ENCODE measurements around the gene ELFN1.

DNA sequence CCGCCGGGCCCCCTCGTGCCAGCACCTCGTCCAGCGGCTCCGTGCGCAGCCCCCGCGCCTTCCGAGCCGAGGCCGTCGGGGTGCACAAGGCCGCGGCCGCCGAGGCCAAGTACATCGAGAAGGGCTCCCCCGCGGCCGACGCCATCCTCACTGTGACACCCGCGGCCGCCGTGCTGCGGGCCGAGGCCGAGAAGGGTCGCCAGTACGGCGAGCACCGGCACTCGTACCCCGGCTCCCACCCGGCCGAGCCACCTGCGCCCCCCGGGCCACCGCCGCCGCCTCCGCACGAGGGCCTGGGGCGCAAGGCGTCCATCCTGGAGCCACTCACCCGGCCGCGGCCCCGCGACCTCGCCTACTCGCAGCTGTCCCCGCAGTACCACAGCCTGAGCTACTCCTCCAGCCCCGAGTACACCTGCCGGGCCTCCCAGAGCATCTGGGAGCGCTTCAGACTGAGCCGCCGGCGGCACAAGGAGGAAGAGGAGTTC lies 76.5 kb downstream of the ELFN1 start:
- TF ChIP-seq ZNF830 (CRISPR knock-in tag; IDR thresholded peaks at IDR 0.05): no peak
- TF ChIP-seq, protein P1, sequence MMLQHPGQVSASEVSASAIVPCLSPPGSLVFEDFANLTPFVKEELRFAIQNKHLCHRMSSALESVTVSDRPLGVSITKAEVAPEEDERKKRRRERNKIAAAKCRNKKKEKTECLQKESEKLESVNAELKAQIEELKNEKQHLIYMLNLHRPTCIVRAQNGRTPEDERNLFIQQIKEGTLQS (IDR thresholded peaks at IDR 0.05): no peak
- TF ChIP-seq, protein P1 (CRISPR knock-in tag; conservative IDR thresholded peaks at IDR 0.05): no peak
- no peak for TF ChIP-seq SREBF2 (CRISPR knock-in tag; IDR thresholded peaks at IDR 0.05)
- TF ChIP-seq ZBTB7A (IDR thresholded peaks at IDR 0.05; ENCODE audit: borderline replicate concordance, control insufficient read depth, low read depth, low read length): no peak
- TF ChIP-seq, protein P2, sequence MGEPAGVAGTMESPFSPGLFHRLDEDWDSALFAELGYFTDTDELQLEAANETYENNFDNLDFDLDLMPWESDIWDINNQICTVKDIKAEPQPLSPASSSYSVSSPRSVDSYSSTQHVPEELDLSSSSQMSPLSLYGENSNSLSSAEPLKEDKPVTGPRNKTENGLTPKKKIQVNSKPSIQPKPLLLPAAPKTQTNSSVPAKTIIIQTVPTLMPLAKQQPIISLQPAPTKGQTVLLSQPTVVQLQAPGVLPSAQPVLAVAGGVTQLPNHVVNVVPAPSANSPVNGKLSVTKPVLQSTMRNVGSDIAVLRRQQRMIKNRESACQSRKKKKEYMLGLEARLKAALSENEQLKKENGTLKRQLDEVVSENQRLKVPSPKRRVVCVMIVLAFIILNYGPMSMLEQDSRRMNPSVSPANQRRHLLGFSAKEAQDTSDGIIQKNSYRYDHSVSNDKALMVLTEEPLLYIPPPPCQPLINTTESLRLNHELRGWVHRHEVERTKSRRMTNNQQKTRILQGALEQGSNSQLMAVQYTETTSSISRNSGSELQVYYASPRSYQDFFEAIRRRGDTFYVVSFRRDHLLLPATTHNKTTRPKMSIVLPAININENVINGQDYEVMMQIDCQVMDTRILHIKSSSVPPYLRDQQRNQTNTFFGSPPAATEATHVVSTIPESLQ (CRISPR knock-in tag; IDR thresholded peaks at IDR 0.05): no peak
- no peak for TF ChIP-seq RAD21 (CRISPR knock-in tag; conservative IDR thresholded peaks at IDR 0.05 in 1 of 2, IDR thresholded peaks at IDR 0.05 in 1 of 2)
- TF ChIP-seq, protein P3, sequence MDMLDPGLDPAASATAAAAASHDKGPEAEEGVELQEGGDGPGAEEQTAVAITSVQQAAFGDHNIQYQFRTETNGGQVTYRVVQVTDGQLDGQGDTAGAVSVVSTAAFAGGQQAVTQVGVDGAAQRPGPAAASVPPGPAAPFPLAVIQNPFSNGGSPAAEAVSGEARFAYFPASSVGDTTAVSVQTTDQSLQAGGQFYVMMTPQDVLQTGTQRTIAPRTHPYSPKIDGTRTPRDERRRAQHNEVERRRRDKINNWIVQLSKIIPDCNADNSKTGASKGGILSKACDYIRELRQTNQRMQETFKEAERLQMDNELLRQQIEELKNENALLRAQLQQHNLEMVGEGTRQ (CRISPR knock-in tag; IDR thresholded peaks at IDR 0.05): no peak
- TF ChIP-seq ELF1 (tag; IDR thresholded peaks at IDR 0.05): no peak
- TF ChIP-seq, protein P4, sequence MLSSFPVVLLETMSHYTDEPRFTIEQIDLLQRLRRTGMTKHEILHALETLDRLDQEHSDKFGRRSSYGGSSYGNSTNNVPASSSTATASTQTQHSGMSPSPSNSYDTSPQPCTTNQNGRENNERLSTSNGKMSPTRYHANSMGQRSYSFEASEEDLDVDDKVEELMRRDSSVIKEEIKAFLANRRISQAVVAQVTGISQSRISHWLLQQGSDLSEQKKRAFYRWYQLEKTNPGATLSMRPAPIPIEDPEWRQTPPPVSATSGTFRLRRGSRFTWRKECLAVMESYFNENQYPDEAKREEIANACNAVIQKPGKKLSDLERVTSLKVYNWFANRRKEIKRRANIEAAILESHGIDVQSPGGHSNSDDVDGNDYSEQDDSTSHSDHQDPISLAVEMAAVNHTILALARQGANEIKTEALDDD (IDR thresholded peaks at IDR 0.05): no peak
- TF ChIP-seq ADNP (tag; IDR thresholded peaks at IDR 0.05): no peak
- TF ChIP-seq NR2C1 (IDR thresholded peaks at IDR 0.05): no peak
- TF ChIP-seq NR2C1 (tag; IDR thresholded peaks at IDR 0.05): no peak
- TF ChIP-seq MXI1 (IDR thresholded peaks at IDR 0.05; ENCODE audit: low read depth, low read length): no peak
- TF ChIP-seq, protein P5, sequence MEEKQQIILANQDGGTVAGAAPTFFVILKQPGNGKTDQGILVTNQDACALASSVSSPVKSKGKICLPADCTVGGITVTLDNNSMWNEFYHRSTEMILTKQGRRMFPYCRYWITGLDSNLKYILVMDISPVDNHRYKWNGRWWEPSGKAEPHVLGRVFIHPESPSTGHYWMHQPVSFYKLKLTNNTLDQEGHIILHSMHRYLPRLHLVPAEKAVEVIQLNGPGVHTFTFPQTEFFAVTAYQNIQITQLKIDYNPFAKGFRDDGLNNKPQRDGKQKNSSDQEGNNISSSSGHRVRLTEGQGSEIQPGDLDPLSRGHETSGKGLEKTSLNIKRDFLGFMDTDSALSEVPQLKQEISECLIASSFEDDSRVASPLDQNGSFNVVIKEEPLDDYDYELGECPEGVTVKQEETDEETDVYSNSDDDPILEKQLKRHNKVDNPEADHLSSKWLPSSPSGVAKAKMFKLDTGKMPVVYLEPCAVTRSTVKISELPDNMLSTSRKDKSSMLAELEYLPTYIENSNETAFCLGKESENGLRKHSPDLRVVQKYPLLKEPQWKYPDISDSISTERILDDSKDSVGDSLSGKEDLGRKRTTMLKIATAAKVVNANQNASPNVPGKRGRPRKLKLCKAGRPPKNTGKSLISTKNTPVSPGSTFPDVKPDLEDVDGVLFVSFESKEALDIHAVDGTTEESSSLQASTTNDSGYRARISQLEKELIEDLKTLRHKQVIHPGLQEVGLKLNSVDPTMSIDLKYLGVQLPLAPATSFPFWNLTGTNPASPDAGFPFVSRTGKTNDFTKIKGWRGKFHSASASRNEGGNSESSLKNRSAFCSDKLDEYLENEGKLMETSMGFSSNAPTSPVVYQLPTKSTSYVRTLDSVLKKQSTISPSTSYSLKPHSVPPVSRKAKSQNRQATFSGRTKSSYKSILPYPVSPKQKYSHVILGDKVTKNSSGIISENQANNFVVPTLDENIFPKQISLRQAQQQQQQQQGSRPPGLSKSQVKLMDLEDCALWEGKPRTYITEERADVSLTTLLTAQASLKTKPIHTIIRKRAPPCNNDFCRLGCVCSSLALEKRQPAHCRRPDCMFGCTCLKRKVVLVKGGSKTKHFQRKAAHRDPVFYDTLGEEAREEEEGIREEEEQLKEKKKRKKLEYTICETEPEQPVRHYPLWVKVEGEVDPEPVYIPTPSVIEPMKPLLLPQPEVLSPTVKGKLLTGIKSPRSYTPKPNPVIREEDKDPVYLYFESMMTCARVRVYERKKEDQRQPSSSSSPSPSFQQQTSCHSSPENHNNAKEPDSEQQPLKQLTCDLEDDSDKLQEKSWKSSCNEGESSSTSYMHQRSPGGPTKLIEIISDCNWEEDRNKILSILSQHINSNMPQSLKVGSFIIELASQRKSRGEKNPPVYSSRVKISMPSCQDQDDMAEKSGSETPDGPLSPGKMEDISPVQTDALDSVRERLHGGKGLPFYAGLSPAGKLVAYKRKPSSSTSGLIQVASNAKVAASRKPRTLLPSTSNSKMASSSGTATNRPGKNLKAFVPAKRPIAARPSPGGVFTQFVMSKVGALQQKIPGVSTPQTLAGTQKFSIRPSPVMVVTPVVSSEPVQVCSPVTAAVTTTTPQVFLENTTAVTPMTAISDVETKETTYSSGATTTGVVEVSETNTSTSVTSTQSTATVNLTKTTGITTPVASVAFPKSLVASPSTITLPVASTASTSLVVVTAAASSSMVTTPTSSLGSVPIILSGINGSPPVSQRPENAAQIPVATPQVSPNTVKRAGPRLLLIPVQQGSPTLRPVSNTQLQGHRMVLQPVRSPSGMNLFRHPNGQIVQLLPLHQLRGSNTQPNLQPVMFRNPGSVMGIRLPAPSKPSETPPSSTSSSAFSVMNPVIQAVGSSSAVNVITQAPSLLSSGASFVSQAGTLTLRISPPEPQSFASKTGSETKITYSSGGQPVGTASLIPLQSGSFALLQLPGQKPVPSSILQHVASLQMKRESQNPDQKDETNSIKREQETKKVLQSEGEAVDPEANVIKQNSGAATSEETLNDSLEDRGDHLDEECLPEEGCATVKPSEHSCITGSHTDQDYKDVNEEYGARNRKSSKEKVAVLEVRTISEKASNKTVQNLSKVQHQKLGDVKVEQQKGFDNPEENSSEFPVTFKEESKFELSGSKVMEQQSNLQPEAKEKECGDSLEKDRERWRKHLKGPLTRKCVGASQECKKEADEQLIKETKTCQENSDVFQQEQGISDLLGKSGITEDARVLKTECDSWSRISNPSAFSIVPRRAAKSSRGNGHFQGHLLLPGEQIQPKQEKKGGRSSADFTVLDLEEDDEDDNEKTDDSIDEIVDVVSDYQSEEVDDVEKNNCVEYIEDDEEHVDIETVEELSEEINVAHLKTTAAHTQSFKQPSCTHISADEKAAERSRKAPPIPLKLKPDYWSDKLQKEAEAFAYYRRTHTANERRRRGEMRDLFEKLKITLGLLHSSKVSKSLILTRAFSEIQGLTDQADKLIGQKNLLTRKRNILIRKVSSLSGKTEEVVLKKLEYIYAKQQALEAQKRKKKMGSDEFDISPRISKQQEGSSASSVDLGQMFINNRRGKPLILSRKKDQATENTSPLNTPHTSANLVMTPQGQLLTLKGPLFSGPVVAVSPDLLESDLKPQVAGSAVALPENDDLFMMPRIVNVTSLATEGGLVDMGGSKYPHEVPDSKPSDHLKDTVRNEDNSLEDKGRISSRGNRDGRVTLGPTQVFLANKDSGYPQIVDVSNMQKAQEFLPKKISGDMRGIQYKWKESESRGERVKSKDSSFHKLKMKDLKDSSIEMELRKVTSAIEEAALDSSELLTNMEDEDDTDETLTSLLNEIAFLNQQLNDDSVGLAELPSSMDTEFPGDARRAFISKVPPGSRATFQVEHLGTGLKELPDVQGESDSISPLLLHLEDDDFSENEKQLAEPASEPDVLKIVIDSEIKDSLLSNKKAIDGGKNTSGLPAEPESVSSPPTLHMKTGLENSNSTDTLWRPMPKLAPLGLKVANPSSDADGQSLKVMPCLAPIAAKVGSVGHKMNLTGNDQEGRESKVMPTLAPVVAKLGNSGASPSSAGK (IDR thresholded peaks at IDR 0.05): no peak
